ENCODE measurements around the gene CSH2.
A peak's percentile ranks its signal among the peaks of the same experiment; 100 is the strongest.
"Not testable (repeated sequence)": the region's sequence is repeated elsewhere in the genome, so short reads cannot be mapped to it uniquely, and the experiment has no call there.

CSH2 gene

DNA sequence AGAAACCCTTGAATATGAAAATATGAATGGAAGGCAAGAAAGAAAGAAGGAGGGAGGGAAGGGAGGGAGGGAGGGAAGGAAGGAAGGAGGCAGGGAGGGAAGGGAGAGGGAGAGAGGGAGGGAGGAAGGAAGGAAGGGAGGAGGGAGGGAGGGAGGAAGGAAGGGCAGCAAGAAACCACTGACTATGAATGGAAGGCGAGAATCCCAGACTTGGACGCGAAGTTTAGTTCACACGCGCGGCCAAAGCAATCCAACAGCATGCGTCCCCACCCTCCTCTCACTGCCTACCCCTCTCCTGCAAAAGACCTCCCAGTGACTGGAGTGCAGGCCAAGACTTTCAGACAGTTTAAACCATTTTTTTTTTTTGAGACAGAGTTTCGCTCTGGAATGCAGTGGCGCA lies 23.1 kb downstream of the CSH2 start:
- no peak for DNase-seq

DNA sequence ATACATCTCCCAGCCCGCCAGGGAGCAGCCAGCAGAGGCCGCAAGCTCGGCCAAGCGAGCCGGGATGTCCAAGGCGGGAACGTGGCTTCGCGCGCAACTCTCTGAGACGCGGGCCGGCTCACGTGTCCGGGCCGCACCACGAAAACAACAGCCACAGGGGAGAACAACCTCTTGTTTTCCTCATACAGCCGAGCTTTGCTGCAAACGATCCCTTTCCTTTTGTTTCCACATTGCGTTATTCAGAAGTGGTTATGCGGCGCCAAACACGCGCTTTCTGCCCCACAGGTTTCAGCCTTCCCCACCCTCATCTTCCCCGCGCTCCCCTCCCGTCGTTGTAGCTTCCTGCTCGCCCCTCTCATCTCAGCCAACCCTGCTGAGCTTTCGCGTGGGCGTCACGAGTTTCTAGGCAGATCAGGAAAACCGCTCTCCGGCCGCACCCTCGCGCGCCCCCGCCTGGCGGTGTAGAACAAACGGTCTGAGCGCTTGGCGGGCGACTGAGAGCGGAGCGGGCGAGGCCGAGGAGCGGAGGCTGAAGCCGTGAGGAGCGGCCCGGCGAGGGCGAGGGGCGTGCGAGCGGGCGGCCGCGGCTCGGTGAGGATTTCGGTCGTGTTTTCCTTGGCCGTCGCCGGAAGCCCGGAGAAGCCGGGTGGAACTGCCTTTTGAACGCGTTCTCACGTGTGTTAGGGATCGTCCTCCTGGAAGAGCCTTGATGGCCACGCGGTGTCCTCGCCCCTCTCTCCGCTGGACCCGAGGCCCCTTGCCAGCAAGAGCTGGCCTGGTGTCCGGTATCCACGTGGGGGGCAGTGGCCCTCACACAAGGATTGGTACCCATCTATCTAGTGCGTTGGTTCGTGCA lies 24.4 kb downstream of the CSH2 start:
- peak; percentile 88 for DNase-seq

DNA sequence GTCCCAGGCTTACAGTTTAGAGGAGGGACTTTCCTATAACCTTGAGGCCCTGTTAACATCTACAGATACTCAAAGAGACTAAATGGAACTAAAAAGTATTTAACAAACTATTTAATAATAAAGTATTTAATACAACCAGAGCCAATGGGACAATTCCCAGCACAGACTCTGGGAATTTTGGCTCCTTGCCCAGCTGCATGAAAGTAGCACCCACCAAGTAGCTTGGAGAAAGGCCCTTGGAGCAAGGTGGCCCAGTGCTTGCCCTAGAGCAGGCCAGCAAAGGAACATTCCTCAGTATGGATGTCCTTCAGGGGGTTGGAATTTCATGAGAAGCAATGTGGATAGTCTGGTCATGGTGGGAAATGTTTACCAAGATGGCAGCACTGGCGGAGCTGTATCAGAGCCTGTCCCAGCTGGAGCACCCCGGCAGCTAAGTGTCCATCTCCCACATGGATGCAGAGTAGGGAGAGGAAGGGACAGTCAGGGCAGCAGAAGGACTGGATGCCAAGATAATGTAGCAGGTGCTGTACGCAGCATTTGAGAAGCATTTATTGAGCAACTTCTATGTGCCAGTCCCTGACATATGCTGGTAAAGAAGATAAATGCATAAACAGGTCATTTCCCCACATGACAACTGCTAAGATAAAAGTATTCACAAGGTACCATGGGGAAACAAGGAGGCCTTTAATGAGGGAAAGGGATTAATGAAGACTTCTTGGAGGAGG lies 25.8 kb downstream of the CSH2 start:
- DNase-seq: no peak

DNA sequence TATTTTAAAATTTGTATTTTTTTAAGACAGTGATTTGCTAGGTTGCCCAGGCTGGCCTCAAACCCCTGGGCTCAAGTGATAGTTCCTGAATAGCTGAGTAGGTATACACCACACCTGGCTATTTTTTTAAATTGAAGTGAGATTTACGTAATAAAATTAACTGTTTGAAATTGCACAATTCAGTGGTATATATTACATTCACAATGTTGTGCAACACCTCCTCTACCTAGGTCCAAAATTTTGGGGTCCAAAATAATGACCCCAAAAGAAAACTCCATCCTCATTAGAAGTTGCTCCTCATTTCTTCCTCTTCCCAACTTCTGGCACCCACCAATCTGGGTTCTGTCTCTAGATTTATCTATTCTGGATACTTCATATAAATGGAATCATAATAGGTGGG lies 28.0 kb downstream of the CSH2 start:
- DNase-seq: no peak

DNA sequence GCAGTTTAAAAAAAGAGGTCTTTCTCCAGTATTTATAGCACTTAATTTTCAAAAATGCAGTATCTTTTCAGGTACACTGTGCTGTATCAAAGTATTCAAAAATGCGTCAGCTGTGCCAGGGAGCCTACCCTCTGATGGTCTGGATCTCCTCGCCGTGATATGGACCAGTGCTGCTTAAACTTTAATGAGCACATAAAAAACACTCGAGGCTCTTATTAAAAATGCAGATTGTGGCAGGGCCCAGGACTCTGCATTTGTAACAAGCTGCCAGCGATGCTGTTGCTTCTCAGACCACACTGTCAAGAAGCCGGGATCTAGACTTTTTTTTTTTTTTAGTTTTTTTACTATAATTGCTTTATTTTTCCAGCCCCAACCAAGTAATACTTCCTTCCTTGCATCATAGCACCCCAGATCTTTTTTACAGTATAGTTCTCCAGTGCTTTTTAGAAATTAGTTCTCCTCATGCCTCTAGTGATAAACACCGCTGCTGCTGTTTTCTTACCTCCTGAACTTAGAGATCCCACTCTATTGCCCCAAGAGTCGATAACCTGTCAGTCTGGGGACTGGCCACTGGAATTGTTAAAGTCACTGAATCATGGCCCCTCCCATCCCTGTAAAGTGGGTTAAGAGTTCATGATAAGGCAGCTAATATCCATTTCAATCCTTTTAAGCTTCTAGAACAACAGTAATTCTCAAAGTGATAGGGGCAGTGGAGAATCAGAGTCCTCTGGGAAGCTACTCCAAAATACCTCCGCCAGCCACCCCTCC lies 29.4 kb downstream of the CSH2 start:
- no peak for DNase-seq

DNA sequence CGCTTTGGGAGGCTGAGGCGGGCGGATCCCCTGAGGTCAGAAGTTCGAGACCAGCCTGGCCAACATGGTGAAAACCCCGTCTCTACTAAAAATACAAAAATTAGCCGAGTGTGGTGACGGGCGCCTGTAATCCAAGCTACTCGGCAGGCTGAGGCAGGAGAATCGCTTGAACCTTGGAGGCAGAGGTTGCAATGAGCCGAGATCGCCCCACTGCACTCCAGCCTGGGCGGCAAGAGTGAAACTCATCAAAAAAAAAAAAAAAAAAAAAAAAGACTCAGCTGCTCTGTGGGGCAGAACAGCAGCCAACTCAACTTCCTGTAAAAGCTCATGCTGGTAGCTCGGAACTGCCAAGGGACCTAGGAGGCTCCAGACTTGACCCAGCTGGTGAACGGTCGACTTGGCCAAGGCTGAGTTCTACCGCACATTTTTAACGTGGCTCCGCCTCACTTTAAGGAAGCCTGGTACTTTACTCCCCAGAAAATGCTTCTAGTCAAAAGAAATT lies 30.0 kb downstream of the CSH2 start:
- not testable (repeated sequence) for DNase-seq

DNA sequence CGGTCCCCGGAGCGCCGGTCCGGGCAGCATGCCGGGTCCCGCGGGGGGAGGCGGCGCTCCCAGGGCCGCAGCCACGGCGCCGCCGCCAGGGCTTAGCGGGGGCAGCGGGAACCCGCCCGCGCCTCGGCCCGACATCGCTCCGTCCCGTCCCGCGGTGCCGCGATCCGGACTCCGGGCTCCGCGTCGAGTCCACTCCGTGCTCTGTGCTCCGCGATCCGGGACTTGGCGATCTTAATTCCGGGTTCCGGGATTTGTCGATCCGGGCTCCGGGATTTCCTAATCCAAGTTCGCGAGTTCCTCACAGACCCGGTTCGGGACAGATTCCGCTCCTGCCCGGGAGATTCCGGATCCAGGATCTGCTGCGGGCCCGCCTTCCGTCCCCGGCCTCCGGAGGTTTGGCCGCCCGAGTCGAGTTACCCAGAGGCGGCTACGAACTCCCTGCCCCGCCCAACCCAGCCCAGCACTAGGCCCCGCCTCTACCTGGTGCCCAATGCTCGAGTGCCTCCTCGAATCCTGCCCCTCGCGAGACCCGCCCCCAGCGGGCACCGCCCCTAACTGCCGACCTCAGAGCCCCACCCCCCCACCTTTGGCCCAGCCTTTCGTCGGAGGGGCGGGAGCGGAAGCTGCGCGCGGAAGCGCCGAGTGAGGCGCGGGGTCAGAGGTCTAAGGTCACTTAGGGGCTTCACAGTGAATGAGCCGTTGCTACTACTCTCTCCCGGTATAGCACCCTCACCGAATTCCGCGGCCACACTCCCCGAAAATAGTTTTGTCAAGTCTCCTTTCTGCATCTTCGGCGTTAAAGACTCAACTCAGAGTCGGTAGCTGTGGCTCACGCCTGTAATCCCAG lies 30.7 kb downstream of the CSH2 start, which contains the start of gene SMARCD2:
Gene SMARCD2, minus strand, starts transcription at position 146 of the 847 bp plus-strand sequence. Its CDS starts 11 bp downstream, at position 135.
- DNase-seq: peak; percentile 71

DNA sequence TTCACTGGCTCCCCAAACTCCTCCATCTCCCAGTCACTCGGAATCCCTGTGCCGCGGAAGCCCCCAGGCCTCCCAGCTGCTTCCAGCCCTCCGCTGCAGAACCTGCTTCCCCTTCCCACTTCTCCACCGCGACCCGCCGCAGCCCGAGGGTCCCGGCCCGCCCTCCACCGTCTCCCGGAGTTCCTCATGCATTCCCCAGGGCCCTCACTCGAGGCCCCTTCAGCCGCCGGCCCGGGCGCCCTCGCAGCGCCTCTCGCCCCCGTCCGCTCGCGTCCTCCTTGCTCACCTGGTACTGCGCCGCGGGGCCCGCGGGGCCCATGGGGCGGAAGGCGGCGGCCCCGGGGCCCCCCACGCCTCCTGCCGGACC lies 31.3 kb downstream of the CSH2 start:
- no peak for DNase-seq

DNA sequence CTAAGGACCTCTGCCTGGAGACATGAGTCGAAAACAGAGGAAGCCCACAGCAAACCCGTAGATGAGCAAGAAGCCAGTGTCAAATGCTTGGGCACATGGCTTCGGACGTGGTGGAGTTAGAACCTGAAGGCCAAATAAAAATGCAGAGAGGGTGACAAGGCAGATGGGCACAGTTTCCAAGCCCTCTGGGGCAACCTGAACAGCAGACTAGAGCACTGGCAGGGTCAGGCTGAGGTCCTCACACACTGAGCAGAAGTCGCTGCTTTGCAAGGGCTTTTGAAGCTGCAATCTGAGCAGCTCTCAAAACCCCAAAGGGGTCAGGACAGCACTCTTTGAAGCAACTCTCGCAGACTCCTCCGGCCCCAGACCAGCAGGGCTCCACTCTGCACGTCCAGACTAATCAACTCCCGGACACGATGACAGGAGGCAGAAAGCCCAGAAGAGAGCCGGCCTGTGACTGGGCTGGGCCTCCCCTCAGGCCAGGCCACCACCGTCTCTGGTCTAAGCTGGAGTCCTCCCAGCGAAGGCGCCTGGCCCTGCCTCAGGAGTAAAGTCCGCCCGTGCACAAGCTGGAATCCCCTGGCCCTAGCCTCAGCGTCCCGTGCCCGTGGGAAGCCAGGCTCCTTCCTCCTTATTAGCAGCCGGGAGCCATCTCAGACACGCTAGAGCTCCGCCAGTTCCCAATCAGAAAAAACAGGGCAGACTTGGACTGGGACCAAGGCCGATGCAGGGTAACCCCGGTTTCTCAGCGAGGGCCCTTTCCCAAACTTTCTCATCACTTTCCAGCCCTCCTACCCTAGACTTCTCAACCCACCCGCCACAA lies 31.9 kb downstream of the CSH2 start:
- no peak for DNase-seq

DNA sequence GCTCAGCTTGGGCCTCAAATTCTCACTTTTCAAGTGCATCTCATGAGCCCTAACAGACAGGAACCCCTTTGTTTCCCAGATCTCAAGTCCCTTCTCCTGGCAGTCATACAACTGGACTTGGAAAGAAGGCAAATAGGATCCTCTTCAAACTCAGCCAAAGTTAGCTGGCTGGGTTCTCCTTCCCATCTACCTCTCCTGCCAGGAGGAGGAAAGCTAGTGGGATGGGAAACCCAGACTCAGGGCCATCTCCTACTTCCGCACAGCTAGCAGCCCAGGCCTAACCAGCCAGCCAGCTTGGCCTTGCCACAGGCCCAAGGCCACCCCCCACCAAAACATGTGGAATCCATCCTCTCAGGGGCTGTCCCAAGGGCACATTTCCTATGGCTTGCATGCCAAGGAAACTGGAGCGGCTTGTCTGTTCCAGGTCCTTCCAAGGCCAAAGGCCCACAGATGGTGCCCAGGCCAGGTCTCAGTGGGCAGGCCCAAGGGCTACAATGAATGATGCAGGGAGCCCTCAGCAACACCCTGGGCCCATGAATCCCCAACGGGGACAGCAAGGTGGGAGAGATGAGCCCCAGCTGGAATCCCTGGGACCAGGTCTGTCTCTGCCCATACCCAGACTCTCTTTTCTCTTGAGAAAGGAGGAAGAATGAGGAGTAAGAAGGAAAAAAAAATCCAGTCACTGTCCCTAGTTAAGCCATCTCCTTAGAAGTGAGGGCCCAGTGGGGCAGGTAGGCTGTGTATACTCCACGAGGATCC lies 32.7 kb downstream of the CSH2 start:
- no peak for DNase-seq

DNA sequence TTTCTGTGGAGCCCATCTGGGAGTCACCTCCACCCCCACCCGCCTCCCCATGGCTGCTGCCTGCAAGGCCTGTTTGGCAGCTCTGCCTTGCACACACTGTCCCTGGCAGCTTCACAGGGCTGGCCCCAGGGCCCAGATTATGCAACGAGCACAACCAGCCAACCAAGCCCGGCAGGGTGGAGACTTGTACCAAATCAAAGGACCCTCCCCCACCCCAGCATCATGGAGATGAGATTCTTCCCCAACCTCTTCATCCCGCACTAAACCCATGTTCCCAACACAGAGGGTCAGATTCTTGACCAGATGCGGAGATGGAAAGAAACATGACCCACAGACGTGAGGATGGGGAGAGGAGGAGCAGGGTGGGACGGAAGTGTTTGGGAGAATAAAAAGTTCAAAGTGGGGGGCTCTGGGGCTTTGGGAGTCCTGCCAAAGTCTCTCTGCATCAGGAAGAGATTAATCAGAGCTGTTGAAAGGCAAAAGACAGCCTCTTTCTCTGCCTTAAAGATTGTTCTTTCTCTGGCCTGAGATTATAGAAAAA lies 34.8 kb downstream of the CSH2 start:
- DNase-seq: no peak

DNA sequence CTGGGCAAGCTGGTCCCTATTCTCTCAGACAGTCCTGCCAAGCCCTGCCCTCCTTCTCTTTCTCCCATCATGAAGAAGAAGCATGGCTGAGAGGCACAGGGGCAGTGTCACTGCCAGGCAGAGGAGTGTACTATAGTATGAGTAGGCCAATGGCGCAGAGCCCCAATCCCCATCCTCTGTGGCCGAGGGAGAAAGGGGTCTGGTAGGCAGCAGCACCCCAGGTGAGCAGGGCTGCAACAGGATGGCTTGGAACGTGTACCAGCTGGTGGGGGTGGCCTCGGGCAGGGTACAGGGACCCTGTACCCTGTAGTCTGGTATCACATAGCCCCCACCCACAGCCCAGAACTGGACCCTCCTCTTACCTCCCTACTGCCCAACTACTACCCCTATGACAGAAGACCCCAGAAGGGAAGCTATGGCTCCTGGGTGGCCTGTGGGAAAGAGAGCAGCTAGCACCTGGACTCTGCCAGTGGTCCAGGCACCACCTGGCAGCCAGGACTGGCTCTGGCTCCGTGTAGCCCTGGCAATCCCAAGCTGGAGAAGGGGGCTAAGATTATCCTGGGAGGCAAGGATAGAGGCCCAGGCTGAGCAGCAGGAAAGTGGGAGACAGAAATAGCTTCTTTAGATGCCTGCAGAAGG lies 35.4 kb downstream of the CSH2 start:
- no peak for DNase-seq

DNA sequence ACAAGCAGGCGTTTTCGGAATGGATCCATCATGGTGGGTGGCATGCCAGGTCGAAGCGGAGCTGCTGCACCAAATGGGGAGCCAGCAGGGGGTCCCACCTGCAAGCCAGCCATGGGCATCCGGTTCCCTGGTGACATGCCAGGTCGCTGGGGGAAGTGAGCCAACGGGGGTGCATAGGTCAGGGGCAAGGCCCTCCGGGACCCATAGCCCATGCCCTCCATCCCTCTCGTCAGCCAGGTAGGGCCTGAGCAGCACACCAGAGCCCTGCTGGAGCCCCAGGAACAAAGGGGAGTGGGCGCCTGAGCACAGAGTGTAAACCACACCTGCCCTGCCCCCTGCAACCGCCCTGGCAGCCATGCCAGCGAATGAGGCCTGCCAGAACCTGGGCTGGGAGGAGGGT lies 36.0 kb downstream of the CSH2 start:
- DNase-seq: no peak

DNA sequence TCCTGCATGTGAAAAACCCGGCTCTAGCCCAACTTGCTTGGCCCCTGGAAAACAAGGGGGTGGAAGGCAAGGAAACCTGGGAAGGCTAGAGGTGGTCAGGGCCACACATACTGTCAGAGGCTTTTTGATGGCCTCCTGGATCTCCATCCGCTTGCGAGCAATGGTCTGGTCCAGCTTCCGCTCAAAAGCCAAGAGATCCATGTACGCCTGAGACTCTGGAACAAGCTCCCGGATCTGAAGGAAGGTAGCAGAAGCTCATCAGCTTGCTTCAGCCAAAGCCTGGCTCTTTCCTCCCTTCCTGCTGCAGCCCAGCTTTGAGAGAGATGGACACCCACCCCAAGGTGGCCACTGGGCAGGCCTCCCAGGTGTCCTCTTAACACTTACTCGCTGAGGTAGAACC lies 36.7 kb downstream of the CSH2 start:
- DNase-seq: no peak

DNA sequence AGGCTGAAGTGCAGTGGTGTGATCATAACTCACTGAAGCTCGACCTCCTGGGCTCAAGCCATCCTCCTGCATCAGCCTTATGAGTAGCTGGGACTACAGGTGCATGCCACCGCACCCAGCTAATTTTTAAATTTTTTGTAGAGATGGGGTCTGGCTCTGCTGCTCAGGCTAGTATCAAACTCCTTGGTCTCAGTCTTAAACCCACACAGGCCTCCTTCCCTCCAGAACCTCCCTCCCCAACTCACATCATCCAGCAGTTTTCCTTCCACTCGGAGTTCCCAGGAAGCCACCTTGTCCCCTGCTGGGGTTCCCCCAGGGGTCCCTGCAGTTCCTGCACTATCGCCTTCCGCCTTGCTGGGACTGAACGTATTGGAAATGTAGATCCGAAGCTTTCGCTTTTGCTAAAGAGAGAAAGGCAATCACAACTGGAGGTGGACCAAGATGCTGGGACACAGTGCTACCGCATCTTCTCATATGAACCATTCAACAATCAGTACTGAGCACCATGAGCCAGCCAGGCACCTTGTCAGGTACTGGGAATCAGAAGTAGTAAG lies 38.2 kb downstream of the CSH2 start:
- DNase-seq: no peak

DNA sequence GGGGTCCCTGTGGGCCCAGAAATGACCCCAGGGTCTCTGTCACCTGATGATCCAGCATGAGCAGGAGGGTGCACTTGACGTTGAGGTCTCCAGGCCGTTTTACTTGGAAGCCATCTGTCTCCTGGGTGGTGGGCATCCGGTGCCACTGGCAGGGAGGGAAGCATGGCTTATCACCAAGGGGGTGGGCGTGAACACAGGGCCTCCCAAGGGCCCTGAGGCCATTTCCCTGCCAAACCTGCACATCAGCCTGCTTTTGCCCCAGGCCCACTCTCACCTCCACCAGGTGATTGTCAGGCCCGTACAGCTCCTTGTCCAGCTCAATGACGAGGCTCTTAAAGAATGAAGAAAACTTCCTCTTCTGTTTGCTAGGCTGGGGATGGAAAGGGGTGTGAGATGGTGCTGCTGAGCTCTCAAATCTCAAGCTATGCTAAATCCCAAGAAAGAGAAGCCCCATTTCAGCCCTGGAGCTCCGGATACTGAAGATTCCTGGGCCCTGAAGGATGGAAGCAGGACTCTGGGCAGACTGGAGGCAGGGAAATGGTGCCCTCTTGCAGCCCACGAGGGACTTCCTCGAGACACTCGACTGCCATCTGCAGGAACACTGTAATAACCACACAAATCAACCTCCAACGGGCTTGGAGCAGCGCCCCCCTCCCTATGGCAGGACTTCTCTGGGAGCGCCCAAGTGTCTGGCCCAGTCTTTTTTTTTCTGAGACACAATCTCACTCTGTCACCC lies 38.9 kb downstream of the CSH2 start:
- DNase-seq: peak; percentile 57

DNA sequence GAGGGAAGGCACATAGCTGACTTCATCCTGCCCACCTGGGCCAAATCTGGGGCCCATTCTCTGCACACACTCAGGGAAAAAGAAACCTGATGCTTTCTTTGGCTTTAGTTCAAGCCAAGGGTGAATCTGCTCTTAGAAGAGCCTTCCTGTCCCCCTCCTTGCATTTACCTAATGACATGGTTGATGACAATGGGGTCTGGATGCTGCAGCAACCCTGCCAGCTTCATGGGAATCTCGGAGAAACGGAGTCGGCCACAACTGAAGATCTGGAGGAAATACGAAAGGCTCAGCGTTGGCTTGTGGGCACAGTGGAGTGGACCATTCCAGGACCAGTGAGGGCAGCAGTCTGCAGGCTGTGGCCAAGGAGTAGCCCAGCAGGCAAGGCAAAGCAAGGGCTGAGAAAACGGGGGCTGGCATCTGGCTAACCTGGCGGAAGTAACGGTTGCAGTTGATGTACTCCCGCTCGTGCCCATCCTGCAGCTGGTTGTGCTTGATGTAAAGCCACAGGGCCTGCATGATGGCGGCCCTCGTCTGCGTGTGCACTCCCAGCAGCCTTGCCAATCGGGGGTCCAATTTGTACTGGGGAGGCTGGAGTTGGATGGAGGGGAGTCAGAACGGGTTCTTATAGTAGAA lies 39.6 kb downstream of the CSH2 start:
- no peak for DNase-seq

DNA sequence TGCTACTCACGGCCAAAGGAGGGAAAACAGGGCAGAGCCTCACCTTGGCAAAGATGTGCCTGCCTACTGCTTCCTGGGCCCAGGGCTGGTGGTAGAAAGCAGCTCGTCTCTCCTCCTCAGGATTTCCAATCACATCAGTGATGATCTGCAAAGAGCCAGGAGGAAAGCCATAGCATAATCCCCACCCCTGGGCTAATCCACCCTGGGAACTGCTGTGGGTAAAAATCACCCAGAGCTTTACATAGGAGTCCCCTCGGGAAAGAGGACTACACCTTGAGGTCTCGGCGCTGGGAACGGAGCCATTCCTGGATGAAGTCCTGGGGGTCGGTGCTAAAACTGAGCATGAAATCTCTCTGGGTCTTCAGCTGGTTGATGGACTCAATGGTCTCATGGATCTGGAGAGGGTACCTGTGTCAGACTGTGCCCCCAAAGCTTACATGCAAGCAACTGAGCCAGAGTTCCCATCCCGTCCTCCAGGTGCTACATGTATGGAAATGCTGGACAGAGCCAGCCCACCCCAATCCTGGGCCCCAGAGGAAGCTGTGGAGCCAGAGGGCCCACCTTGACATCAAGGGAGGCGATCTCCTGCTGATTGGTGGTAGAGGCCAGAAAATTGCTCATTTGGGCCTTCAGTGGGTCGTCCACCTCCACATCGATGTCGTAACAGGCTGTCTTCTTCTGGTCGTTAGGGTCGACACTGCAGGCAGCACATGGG lies 40.3 kb downstream of the CSH2 start:
- DNase-seq: no peak
